BJ (cell line): ENCODE results near the gene C10orf90. TPM values are rescaled to one million over a fixed set of nuclear protein-coding genes. Genes with fewer than 3 reads are reported as not detected.

Experiments used
- CTCF ChIA-PET: fragments of 350-600 bp; formaldehyde crosslinking; extraction: SDS; loops from one replicate; lab custom pipeline; 2021; ENCODE audit warnings: antibody characterized with exemption, inconsistent platforms; lab: Yijun Ruan, JAX
- POLR2A ChIA-PET: fragments of 300-600 bp; sonication (Branson Sonifier 250); formaldehyde crosslinking; extraction: SDS; loops from one replicate; lab custom pipeline; 2021; ENCODE audit warnings: antibody characterized with exemption; lab: Charles Lee
- DNase-seq: peaks from one replicate; pipeline ENCODE4 v3.0.0-alpha.2; 2011; ENCODE audit warnings: low read depth
- H3K27me3 ChIP-seq: 2 replicates; pipeline ENCODE4 v1.6.0; 2011; ENCODE audit warnings: low read length; ENCODE audit not compliant: control insufficient read depth, insufficient read depth
- H3K36me3 ChIP-seq: 2 replicates; pipeline ENCODE4 v1.5.1; 2011; ENCODE audit warnings: low read length; ENCODE audit not compliant: control insufficient read depth, insufficient read depth
- H3K4me3 ChIP-seq: 2 replicates; pipeline ENCODE4 v1.5.1; 2011; ENCODE audit warnings: low read depth, mild to moderate bottlenecking, control low read depth, low read length
- polyA plus RNA-seq: library from polyadenylated mRNA; depleted of rRNA; stranded (reverse); fragments of >200 nt; gene quantifications from 2 replicates; pipeline ENCODE4 v1.2.3, GENCODE V29; 2011
- TF ChIP-seq, protein P1 (sequence below): IDR thresholded peaks from 2 replicates; pipeline ENCODE4 v1.5.1; 2011; ENCODE audit warnings: low read depth, mild to moderate bottlenecking, control low read depth, inconsistent platforms, low read length, moderate library complexity; ENCODE audit not compliant: insufficient read depth

C10orf90 gene
- polyA plus RNA-seq, 1 experiment, result not detected

DNA sequence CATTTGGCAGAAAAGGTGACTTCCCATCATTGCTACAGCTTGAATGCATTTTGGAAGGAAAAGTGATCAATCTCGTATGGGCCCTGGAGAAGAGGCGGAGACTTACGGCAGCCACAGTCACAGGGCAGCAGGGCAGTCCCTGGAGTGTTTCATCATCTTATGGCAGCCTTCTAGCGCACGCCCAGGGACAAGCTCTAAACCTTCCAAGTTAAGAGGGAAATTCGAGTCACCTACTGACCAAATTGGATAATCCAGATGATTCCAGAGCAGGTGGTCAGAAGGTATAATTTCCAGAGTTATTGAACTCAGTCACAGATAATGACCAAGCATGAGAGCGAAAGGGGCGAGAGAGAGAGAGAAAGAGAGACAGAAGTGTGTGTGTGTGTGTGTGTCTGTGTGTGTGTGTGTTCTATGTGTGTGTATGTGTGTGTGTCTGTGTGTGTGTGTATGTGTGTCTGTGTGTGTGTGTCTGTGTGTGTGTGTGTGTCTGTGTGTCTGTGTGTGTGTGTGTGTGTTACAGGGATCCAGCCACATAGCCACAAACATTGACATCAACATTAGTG is 158.5 kb downstream of the C10orf90 start:
- H3K27me3 ChIP-seq, result peaks cover 4% of the 10 kb centered on the region
- ChIA-PET POLR2A (no interaction called here), CTCF (interaction anchor here (1.2 to 3.8 kb wide), 3 partner anchors 9 to 531 kb away, joined by 4 to 28 read pairs (median 4); no protein-coding TSS in a partner anchor)
- H3K4me3 ChIP-seq, result no peak overlapping the region
- DNase-seq, result no peak
- H3K36me3 ChIP-seq, result no peaks in the 10 kb centered on the region
- TF ChIP-seq, protein P1, sequence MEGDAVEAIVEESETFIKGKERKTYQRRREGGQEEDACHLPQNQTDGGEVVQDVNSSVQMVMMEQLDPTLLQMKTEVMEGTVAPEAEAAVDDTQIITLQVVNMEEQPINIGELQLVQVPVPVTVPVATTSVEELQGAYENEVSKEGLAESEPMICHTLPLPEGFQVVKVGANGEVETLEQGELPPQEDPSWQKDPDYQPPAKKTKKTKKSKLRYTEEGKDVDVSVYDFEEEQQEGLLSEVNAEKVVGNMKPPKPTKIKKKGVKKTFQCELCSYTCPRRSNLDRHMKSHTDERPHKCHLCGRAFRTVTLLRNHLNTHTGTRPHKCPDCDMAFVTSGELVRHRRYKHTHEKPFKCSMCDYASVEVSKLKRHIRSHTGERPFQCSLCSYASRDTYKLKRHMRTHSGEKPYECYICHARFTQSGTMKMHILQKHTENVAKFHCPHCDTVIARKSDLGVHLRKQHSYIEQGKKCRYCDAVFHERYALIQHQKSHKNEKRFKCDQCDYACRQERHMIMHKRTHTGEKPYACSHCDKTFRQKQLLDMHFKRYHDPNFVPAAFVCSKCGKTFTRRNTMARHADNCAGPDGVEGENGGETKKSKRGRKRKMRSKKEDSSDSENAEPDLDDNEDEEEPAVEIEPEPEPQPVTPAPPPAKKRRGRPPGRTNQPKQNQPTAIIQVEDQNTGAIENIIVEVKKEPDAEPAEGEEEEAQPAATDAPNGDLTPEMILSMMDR, result no peak

DNA sequence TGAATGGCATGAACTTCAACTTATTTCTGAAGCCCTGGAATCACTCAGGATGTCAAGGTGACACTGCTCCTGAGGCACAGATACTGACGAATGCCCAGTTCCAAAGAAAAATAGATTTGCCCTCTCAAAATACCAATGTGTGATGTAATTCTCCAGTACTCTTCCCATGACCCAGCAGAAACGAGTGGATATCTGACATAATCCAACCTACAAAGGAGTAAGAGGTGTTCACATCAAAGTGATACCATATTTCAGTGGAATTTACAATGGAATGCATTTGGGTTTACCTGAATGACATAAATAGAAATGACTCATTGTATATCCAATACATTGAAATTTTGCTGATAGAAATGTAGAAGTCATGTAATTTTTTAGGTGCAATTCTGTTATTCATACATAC is 161.3 kb downstream of the C10orf90 start:
- H3K27me3 ChIP-seq, result peaks cover 4% of the 10 kb centered on the region; the same call in 1 of the 2 replicates
- no peak overlapping the region for H3K4me3 ChIP-seq
- TF ChIP-seq, protein P1, result no peak
- ChIA-PET CTCF (no interaction called here), POLR2A (no interaction called here)
- no peaks in the 10 kb centered on the region for H3K36me3 ChIP-seq
- DNase-seq, result no peak

DNA sequence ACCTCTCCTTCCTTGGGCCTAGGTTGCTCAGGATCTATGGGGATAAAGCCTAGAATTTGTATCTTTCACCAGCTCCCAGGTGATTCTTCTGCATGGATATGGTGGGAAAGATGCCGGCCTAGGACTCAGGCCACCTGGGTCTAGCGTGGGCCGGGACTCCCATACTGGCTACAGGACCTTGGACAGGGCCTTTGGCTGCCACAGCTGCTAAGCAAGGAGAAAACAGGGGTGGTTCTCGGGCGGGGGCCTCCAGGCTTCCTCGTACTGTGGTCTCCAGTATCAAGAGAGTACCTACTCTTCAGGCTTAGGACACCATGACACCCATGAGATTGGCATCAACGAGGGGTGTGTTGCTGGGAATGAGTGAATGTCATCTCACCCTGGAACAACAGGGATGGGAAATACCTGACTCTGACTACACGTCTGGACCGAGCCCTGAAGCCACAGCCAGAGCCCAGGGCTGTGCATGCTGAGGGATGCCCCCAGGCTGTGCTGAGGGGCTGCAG is 161.9 kb downstream of the C10orf90 start:
- TF ChIP-seq, protein P1, result no peak
- ChIA-PET CTCF (no interaction called here), POLR2A (no interaction called here)
- Histone ChIP-seq H3K27me3 (peaks cover 4% of the 10 kb centered on the region; the same call in 1 of the 2 replicates), H3K4me3 (no peak overlapping the region), H3K36me3 (no peaks in the 10 kb centered on the region)
- no peak for DNase-seq

DNA sequence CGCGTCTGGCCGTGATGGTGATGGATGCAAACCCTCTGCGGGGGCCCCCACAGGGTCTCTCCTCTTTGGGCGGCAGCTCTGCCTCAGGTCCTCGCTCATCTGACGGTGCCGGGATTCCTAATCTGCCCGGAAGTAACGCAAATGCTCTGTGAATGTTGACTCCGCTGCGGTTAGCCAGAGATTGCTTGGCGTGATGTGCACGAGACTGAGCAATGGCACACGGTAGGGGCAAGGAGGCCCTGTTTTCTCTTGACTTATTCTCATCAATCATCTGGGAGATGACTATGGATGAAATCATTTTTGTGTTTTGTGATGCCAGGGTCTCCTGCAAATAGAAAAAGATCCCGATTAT is 165.8 kb downstream of the C10orf90 start:
- peaks cover under 1% of the 10 kb centered on the region; the same call in 1 of the 2 replicates for H3K27me3 ChIP-seq
- H3K4me3 ChIP-seq, result no peak overlapping the region
- H3K36me3 ChIP-seq, result no peaks in the 10 kb centered on the region
- POLR2A ChIA-PET, result no interaction called here
- CTCF ChIA-PET, result interaction anchor here (1.4 to 5.5 kb wide), 8 partner anchors 9 to 570 kb away, joined by 4 to 79 read pairs (median 14); partner anchors contain the start of gene ADAM12
- no peak for DNase-seq
- TF ChIP-seq, protein P1, result no peak

DNA sequence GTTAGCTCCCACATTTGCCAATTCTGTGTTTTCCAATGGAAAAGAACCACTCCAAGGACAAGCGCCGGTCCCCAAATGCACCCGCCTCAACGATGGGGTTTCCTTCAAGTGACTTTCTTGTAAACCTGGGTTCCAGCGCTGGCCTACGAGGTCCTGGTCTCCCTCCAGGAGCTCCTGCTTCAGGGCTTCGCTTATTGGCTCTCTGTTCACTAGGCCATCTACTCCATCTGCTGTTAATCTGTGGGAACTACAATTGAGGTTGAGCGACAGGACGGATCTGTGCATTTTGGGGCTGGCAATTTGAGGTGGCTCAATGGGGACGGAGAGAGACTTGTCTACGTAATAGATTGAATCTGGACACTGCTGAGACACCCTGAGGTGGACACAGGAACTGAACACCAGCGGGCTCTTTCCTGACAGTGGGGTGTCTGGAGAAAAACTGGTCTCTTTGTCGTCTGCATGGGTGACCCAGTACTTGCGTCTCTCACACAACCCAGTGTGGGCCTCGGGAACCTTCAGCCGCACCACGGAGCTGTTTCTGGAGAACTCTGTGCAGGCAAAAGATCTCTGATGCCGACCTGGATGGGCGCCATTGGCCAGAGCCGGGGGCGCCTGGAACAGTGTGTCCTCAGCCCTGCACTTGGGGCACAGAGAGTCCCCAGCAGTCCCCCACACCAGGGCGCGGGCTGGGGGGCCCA is 166.3 kb downstream of the C10orf90 start:
- no peaks in the 10 kb centered on the region for H3K27me3 ChIP-seq
- no peaks in the 10 kb centered on the region for H3K36me3 ChIP-seq
- no peak overlapping the region for H3K4me3 ChIP-seq
- ChIA-PET CTCF (interaction anchor here (0.5 to 5.5 kb wide), 44 partner anchors 9 to 639 kb away, joined by 3 to 79 read pairs (median 4); partner anchors contain the start of gene ADAM12), POLR2A (no interaction called here)
- TF ChIP-seq, protein P1, result peak; percentile 78
- peak; percentile 3 for DNase-seq
